Measurements from ENCODE around the gene EDIL3.

GRCh38 chr5:84430079-84430478 is 45.4 kb upstream of the EDIL3 start:
- TF ChIP-seq CTCF (IDR thresholded peaks at IDR 0.05) (no peak), EZH2 (IDR thresholded peaks at IDR 0.05; ENCODE audit: borderline replicate concordance, insufficient read depth, low read depth, low read length, poor library complexity, severe bottlenecking) (no peak)

Measured in B cell (primary cell).